Adrenal gland (tissue), 12 donors: ENCODE measurements around the gene GRPR. TPM values are rescaled to one million over a fixed set of nuclear protein-coding genes. Genes with fewer than 3 reads are reported as not detected.

Source experiments
- DNase-seq, 7 donors: peaks; one replicate each; pipeline ENCODE4 v3.0.0-alpha.2; 2019 to 2020
- H3K27ac ChIP-seq, 5 donors: fragments of 200-600 bp; sonication (generic) in 4 of 5; 1 replicate in 3 of 5; 2 replicates in 2 of 5; pipeline versions ENCODE4 v1.5.1 to v1.8.0; 2016 to 2020; ENCODE audit warnings: mild to moderate bottlenecking in 1 of 5
- H3K27me3 ChIP-seq: fragments of 200-600 bp; 2 replicates; pipeline ENCODE4 v1.8.0; 2021
- H3K36me3 ChIP-seq, 2 donors: fragments of 200-600 bp; replicated peaks in 1 of 2; 1 replicate in 1 of 2; 2 replicates in 1 of 2; pipeline versions ENCODE4 v1.5.1 to v1.8.0; 2018 to 2022
- H3K4me1 ChIP-seq, 2 donors: fragments of 200-600 bp; replicated peaks in 1 of 2; 1 replicate in 1 of 2; 2 replicates in 1 of 2; pipeline versions ENCODE4 v1.5.1 to v1.8.0; 2018 to 2021
- H3K4me3 ChIP-seq, 4 donors: fragments of 200-600 bp; sonication (generic) in 3 of 4; one replicate each; pipeline ENCODE4 v1.5.1; 2016 to 2018
- H3K9me3 ChIP-seq, 3 donors: fragments of 200-600 bp; sonication (generic) in 1 of 3; replicated peaks in 1 of 3; 1 replicate in 2 of 3; 2 replicates in 1 of 3; pipeline versions ENCODE4 v1.5.1 to v1.8.0; 2016 to 2021
- POLR2A ChIP-seq, 2 donors: fragments of 450-650 bp; IDR thresholded peaks; one replicate each; pipeline ENCODE4 v1.6.1; 2017; ENCODE audit warnings: antibody characterized with exemption in 2 of 2, mild to moderate bottlenecking in 2 of 2, moderate library complexity in 1 of 2
- WGBS, 4 donors: extraction: QIAGEN DNeasy Blood & Tissue Kit in 2 of 4; methylation state at CpG; one replicate each; pipeline versions ENCODE4 v1.1.5 to v1.1.7; 2013 to 2017; 5-methylcytosine and 5-hydroxymethylcytosine counted together
- intact Hi-C, 2 donors: fragments of 100-400 bp; cut with DNase I; formaldehyde crosslinking; loops; one replicate each; pipeline versions ENCODE4 v1.14.1 to v1.15.0; 2022 to 2023
- polyA plus RNA-seq, 3 donors: library from polyadenylated mRNA; stranded (reverse); fragments of 200-250 nt in 2 of 3; fragments of 350-450 nt in 1 of 3; fragmentation: Illumina TruSeq in 1 of 3; extraction: RNeasy Lipid Tissue Mini Kit (QIAGEN cat#74804) in 1 of 3; gene quantifications; one replicate each; pipeline ENCODE4 v1.2.3, GENCODE V29; 2013 to 2014
- total RNA-seq, 9 donors: library from RNA; depleted of rRNA in 4 of 9; stranded (reverse); fragments of >200 nt in 4 of 9; fragments of 120-200 nt in 1 of 9; fragmentation: NEBNext Ultra II Directional in 1 of 9; extraction: Animal tissue kit (Norgen Biotek cat#: 25700) in 1 of 9; gene quantifications; one replicate each; pipeline versions ENCODE4 v1.1.0 to v1.2.4, GENCODE V29; 2013 to 2023
- TF ChIP-seq, protein P1 (sequence below), 6 experiments: fragments of 450-650 bp in 4 of 6; fragments of 200-600 bp in 2 of 6; sonication (generic) in 1 of 6; IDR thresholded peaks; 1 replicate in 5 of 6; 2 replicates in 1 of 6; pipeline versions ENCODE4 v1.5.1 to v1.8.0; 2016 to 2021; ENCODE audit warnings: antibody characterized with exemption in 6 of 6, mild to moderate bottlenecking in 2 of 6, moderate library complexity in 1 of 6
- donor health status: healthy with polysubstance abuse.
- donor health status: Bipolar disorder and iron deficiency.
- donor health status: DM: yes; HTN: yes; CAD: no.
- donor health status: DM: no; HTN: no; CAD: no.
- donor health status: DM: no; HTN: no; CAD: no.
- donor health status: DM: yes; HTN: yes; CAD: no.

GRPR gene
- total and polyA plus RNA-seq, 12 donors: 0.06 to 0.85 (median 0.16) TPM; not detected in 4

DNA sequence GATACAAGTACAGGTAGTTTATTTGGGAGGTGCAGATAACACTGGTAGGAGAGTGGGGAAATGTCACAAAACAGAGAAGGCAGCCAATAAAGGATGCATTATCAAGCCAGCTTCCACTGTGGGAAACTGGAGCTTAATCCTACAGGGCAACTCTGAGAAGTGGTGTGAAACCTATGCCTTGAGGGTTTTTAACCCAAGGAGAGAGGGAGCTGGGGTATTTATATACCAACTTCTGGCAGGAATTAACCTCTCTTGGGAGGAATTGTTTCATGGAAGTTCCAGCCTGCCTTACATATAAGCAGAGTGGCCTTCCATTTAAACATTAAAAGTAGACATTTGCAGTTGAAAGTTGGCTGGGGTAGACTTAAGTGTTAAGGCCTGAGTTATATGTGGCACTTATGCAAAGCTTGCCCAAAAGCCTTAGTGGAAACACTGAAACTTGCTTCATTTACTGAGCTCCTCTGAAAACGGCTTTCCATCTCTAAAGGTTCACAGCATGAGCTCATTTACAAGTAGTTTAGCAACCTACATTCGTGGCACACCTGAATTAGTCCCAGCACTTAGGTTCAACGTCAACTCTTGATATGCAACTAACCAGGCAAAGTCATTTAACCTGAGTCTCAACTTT lies 63.1 kb downstream of the GRPR start:
- no peaks in the 10 kb centered on the region for H3K9me3 ChIP-seq
- no peaks in the 10 kb centered on the region for H3K4me1 ChIP-seq
- 37 to 88% (median 62%) methylated on average over 3 of the region's 3 CpGs for WGBS, 4 donors
- H3K27ac ChIP-seq: no peak overlapping the region
- H3K4me3 ChIP-seq: no peak overlapping the region
- H3K36me3 ChIP-seq: no peaks in the 10 kb centered on the region
- peaks cover 6% of the 10 kb centered on the region for H3K27me3 ChIP-seq
- DNase-seq: no peak
- TF ChIP-seq POLR2A (IDR thresholded peaks at IDR 0.05): no peak
- TF ChIP-seq, protein P1, sequence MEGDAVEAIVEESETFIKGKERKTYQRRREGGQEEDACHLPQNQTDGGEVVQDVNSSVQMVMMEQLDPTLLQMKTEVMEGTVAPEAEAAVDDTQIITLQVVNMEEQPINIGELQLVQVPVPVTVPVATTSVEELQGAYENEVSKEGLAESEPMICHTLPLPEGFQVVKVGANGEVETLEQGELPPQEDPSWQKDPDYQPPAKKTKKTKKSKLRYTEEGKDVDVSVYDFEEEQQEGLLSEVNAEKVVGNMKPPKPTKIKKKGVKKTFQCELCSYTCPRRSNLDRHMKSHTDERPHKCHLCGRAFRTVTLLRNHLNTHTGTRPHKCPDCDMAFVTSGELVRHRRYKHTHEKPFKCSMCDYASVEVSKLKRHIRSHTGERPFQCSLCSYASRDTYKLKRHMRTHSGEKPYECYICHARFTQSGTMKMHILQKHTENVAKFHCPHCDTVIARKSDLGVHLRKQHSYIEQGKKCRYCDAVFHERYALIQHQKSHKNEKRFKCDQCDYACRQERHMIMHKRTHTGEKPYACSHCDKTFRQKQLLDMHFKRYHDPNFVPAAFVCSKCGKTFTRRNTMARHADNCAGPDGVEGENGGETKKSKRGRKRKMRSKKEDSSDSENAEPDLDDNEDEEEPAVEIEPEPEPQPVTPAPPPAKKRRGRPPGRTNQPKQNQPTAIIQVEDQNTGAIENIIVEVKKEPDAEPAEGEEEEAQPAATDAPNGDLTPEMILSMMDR (IDR thresholded peaks at IDR 0.05): no peak
- intact Hi-C loops: no loop called here

DNA sequence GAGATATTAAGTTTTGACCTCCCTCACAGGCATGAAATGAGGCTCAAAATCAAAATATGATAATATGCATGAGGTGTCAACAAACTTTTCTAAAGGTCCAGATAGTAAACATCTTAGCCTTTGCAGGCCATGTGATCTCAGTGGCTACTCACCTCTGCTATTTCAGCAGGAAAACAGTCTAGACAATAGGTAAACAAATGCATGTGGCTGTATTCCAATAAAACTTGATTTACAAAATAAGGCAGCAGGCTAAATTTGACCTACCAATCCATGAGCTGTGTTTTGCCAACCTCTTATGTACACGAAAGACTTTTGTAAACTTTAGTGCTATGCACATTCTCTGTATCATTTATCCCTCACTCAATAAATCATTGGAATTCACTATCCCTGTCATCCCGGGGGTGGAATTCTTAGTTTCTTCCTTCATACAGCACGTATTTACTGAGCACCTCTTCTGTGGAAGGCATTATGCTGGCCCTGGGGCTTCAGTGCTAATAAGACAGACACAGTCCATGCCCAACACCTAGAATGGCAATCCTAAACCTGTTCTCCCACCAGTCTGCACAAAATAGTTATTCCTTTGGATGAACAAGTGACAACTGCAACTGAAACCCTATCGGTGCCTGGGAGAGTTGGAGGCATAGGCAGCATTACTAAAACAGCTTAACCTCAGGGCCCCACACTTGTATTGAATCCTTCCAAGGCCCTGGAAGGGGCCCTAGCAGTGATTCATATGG lies 63.8 kb downstream of the GRPR start:
- intact Hi-C loops: no loop called here
- TF ChIP-seq, protein P1 (IDR thresholded peaks at IDR 0.05): no peak
- TF ChIP-seq POLR2A (IDR thresholded peaks at IDR 0.05): no peak
- peaks cover 6% of the 10 kb centered on the region for H3K27me3 ChIP-seq
- no peaks in the 10 kb centered on the region for H3K36me3 ChIP-seq
- 60 to 85% (median 64%) methylated on average over 3 to 4 of the region's 4 CpGs for WGBS, 4 donors
- no peak for DNase-seq
- no peaks in the 10 kb centered on the region for H3K9me3 ChIP-seq
- H3K4me3 ChIP-seq: no peak overlapping the region
- H3K27ac ChIP-seq: no peak overlapping the region
- no peaks in the 10 kb centered on the region for H3K4me1 ChIP-seq

DNA sequence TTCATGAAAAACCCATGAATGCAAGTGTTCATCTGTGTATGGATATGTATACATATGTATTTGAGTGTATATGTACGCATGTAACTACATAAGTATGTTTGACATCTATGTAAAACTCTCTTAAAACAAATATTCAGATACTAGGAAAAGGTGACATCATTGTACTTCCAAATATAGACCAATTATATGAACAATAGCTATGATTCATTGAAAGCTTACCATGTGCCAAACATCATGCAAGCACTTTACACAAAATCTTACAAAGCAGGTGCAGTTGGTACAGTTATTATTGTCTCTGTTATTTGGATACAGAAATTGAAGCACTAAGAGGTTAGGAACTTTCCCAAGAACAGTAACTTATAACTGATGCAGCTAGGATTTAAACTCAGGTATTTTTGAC lies 65.3 kb downstream of the GRPR start:
- H3K4me3 ChIP-seq: no peak overlapping the region
- TF ChIP-seq, protein P1 (IDR thresholded peaks at IDR 0.05): no peak
- no peak for TF ChIP-seq POLR2A (IDR thresholded peaks at IDR 0.05)
- 0 to 89% (median 31%) methylated on average over 1 of the region's 1 CpG for WGBS, 4 donors
- H3K27me3 ChIP-seq: peaks cover 6% of the 10 kb centered on the region
- H3K9me3 ChIP-seq: no peaks in the 10 kb centered on the region
- H3K4me1 ChIP-seq: no peaks in the 10 kb centered on the region
- intact Hi-C loops: no loop called here
- H3K36me3 ChIP-seq: no peaks in the 10 kb centered on the region
- no peak overlapping the region for H3K27ac ChIP-seq
- DNase-seq: no peak

DNA sequence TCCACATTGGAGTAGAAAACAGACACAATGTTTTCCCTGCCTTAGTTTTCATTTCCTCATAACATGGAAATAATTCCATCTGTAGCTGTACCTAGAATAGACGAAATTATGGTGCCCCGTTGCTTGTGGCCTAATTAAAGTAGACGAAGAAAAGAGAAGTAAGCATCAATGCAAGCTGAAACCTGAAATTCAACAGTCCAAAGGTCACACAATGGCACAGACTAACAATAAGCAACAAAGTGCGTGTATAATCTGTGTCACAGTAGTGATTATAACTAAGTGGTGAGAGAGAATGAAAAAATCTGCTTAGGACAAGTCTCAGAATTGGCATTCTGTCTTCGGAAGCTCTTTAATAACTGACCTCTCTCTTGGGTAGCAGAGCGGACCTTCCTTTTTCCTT lies 68.2 kb downstream of the GRPR start:
- no peak for DNase-seq
- peaks cover 6% of the 10 kb centered on the region for H3K27me3 ChIP-seq
- H3K4me3 ChIP-seq: no peak overlapping the region
- H3K27ac ChIP-seq: no peak overlapping the region
- no peaks in the 10 kb centered on the region for H3K9me3 ChIP-seq
- 80 to 86% (median 83%) methylated on average over 6 of the region's 6 CpGs for WGBS, 4 donors
- TF ChIP-seq, protein P1 (IDR thresholded peaks at IDR 0.05): no peak
- intact Hi-C loops: no loop called here
- no peaks in the 10 kb centered on the region for H3K36me3 ChIP-seq
- no peaks in the 10 kb centered on the region for H3K4me1 ChIP-seq
